Stimulated activated naive CD8-positive, alpha-beta T cell treated with anti-CD3 and anti-CD28 coated beads, Interleukin-15, amount 100 ng/mL, for 72 hours (primary cell): ENCODE results near the gene EGFL7.
"Not testable (repeated sequence)": the region's sequence is repeated elsewhere in the genome, so short reads cannot be mapped to it uniquely, and the experiment has no call there.

Experiments used
- ATAC-seq: fragments of 150-1000 bp; cut with Tn5 transposase; 2 replicates; pipeline ENCODE4 v1.10.0; 2021; ENCODE audit warnings: mild to moderate bottlenecking, moderate library complexity
- DNase-seq, 2 donors: peaks; one replicate each; pipeline ENCODE4 v3.0.0; 2021 to 2022
- H3K27ac Mint-ChIP-seq, 2 donors: one replicate each; pipeline ENCODE4 v1.8.0; 2022; ENCODE audit warnings: mild to moderate bottlenecking in 2 of 2, mixed read lengths in 2 of 2, moderate library complexity in 2 of 2
- H3K27me3 Mint-ChIP-seq: one replicate; pipeline ENCODE4 v1.8.0; 2022; ENCODE audit warnings: mixed read lengths
- H3K4me1 Mint-ChIP-seq: one replicate; pipeline ENCODE4 v1.8.0; 2022; ENCODE audit warnings: mild to moderate bottlenecking, mixed read lengths
- H3K4me3 Mint-ChIP-seq, 2 donors: one replicate each; pipeline ENCODE4 v1.8.0; 2022; ENCODE audit warnings: mild to moderate bottlenecking in 2 of 2, mixed read lengths in 2 of 2, moderate library complexity in 1 of 2
- H3K9me3 Mint-ChIP-seq, 2 donors: one replicate each; pipeline ENCODE4 v1.8.0; 2022; ENCODE audit warnings: mixed read lengths in 2 of 2

The EGFL7 gene

DNA sequence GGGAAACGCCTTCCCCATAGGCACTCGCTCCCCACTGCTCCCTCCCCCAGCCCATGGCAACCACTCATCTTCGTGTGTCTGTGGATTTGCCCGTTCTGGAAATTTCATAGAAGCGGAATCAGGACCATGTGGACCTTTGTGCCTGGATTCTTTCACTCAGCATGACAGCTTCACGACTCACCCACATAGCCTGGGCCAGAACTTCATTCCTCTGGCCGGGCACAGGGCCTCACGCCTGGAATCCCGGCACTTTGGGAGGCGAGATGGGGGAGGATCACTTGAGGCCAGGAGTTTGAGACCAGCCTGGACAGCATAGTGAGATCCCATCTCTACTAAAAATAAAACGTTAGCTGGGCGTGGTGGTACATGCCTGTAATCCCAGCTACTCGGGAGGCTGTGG lies 37.6 kb downstream of the EGFL7 start:
- no peaks in the 10 kb centered on the region for H3K9me3 Mint-ChIP-seq
- peak overlapping the region; percentile 79 to 85 for H3K4me3 Mint-ChIP-seq
- peaks cover 68% of the 10 kb centered on the region for H3K4me1 Mint-ChIP-seq
- ATAC-seq (no peak), DNase-seq (no peak)
- peak overlapping the region in 1 of 2 donors; percentile 42 for H3K27ac Mint-ChIP-seq
- H3K27me3 Mint-ChIP-seq: peaks cover 21% of the 10 kb centered on the region

GRCh38 chr9:136700959-136701667 lies 38.4 kb downstream of the EGFL7 start:
- peak overlapping the region; percentile 94 for H3K27ac Mint-ChIP-seq
- peaks cover 29% of the 10 kb centered on the region for H3K27me3 Mint-ChIP-seq
- peaks cover 60% of the 10 kb centered on the region for H3K4me1 Mint-ChIP-seq
- ATAC-seq (peak; percentile 96), DNase-seq (peak; percentile 72 to 81)
- peak overlapping the region; percentile 79 to 85 for H3K4me3 Mint-ChIP-seq
- no peaks in the 10 kb centered on the region for H3K9me3 Mint-ChIP-seq

DNA sequence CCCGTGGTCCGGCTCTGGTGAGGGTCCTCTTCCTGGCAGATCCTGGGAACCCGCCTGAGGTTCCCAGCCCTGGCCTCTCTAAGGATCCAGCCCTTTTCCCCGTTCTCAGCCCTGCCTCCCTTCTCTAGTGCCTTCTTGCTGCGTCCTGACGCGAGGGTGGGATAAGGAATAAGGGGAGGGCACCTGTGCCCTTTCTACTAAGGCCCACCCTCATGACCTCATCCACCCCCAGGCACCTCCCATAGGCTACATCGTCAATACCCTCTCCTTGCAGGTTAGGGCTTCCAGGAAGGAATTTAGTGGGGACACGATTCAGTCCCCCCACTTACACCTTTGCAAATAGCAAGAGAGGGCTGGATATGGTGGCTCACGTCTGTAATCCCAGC lies 38.9 kb downstream of the EGFL7 start:
- ATAC-seq (peak; percentile 6), DNase-seq (no peak)
- Mint-ChIP-seq H3K27ac (peak overlapping the region; percentile 94), H3K4me3 (peak overlapping the region; percentile 79 to 85), H3K9me3 (no peaks in the 10 kb centered on the region), H3K27me3 (peaks cover 31% of the 10 kb centered on the region), H3K4me1 (peaks cover 55% of the 10 kb centered on the region)

DNA sequence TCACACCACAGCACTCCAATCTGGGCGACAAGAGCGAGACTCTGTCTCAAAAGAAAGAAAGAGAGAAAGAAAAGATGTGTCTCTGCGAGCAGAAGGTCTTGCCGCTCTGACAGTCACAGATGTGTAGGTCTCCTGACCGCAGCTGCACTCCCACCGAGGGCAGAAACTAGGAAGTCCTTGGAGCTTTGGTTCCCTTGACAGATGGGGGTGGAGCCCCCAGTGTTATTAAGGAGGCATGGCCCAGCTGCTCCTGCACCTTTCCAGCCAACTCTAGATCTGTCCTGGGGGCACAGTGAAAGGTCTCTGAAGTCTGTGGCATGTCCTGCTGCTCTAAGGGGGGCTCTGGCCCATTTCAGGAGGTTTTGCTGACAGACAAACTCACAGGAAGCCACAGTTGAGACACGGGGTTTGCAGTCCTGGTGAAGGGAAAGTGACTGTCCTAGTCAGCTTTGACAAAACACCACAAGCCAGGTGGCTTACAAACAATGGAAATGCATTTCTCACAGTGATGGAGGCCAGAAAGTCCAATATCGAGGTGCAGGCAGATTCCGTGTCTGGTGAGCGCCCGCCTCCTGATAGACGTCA lies 40.7 kb downstream of the EGFL7 start:
- DNase-seq: no peak
- no peaks in the 10 kb centered on the region for H3K9me3 Mint-ChIP-seq
- ATAC-seq: no peak
- no peak overlapping the region for H3K27ac Mint-ChIP-seq
- H3K27me3 Mint-ChIP-seq: peaks cover 24% of the 10 kb centered on the region
- H3K4me1 Mint-ChIP-seq: peaks cover 41% of the 10 kb centered on the region
- H3K4me3 Mint-ChIP-seq: no peak overlapping the region

- peaks cover 30% of the 10 kb centered on the region for H3K27me3 Mint-ChIP-seq
- H3K4me1 Mint-ChIP-seq: peaks cover 36% of the 10 kb centered on the region
- not testable (repeated sequence) for H3K4me3 Mint-ChIP-seq, ATAC-seq, DNase-seq, H3K27ac Mint-ChIP-seq, H3K9me3 Mint-ChIP-seq
Observed at GRCh38 chr9:136704741-136705140, 42.0 kb downstream of the EGFL7 start.

DNA sequence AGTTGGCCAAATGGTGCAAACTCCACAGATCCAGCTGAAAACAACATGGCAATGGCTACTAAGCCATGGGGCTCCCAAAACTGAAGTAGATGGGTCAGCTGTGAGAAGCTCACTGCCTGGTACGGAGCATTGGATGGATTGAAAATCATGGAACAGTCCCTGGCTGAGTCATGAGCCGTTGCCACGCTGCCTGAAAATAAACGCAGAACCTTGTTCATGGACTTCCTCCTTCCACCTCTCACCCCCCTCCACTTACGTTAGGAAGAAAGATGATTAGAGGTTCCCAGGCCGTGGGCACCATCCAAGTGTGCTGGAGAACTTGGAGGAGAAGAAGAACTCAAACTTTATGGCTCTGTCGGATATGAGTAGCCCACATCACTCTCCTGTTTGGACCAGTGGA lies 42.8 kb downstream of the EGFL7 start:
- H3K4me1 Mint-ChIP-seq: peaks cover 29% of the 10 kb centered on the region
- H3K27me3 Mint-ChIP-seq: peaks cover 39% of the 10 kb centered on the region
- H3K27ac Mint-ChIP-seq: no peak overlapping the region
- DNase-seq: no peak
- ATAC-seq: no peak
- no peaks in the 10 kb centered on the region for H3K9me3 Mint-ChIP-seq
- no peak overlapping the region for H3K4me3 Mint-ChIP-seq

DNA sequence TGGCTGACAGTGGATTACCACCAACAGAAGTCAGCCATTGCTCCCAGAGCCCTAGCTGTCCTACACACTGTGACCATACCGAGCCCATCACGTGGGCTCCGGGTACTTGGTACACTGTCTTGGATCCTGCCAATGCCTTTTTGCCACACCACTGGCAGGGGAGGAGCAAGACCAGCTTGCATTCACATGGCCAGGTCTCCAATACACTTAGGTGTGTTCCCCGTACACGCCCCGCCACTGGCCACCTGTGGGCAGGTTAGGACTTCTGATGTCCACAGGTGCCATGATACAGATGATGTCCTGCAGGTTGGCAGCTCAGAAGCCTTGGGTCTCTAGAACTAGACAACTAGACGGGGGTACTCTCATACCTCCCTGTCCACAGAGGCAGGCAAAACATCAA lies 44.3 kb downstream of the EGFL7 start:
- H3K9me3 Mint-ChIP-seq: no peaks in the 10 kb centered on the region
- H3K27ac Mint-ChIP-seq: no peak overlapping the region
- no peak for ATAC-seq
- H3K4me1 Mint-ChIP-seq: peaks cover 20% of the 10 kb centered on the region
- no peak for DNase-seq
- H3K27me3 Mint-ChIP-seq: peaks cover 53% of the 10 kb centered on the region
- no peak overlapping the region for H3K4me3 Mint-ChIP-seq

- ATAC-seq: no peak
- Mint-ChIP-seq H3K4me1 (peaks cover 11% of the 10 kb centered on the region), H3K9me3 (no peaks in the 10 kb centered on the region)
Observed at GRCh38 chr9:136707849-136708517, 45.3 kb downstream of the EGFL7 start.

GRCh38 chr9:136709454-136710109 lies 46.9 kb downstream of the EGFL7 start:
- Mint-ChIP-seq H3K4me3 (no peak overlapping the region), H3K27me3 (peaks cover 71% of the 10 kb centered on the region), H3K4me1 (peaks cover 18% of the 10 kb centered on the region), H3K27ac (no peak overlapping the region), H3K9me3 (no peaks in the 10 kb centered on the region)
- DNase-seq: no peak
- ATAC-seq: no peak

More at GRCh38 chr9:136707849-136708517, 45.3 kb downstream of the EGFL7 start:
- Mint-ChIP-seq H3K4me3 (no peak overlapping the region), H3K27ac (peak overlapping the region in 1 of 2 donors; percentile 67), H3K27me3 (peaks cover 55% of the 10 kb centered on the region)
- DNase-seq: no peak

DNA sequence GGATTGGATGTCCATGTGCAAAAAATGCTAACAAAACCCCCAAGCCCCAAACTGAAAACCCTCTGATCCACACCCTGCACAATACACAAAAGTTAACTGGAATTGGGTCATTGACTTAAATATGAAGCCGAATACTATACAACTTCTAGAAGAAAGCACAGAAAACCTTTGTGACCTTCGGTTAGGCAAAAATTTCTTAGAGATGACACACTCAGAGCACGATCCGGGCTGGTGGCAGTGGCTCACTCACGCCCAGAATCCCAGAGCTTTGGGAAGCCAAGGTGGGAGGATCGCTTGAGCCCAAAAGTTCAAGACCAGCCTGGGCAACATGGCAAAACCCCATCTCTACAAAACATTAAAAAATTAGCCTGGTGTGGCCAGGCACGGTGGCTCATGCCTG lies 47.8 kb downstream of the EGFL7 start:
- no peak for DNase-seq
- peaks cover 72% of the 10 kb centered on the region for H3K27me3 Mint-ChIP-seq
- no peak overlapping the region for H3K27ac Mint-ChIP-seq
- no peak for ATAC-seq
- no peak overlapping the region for H3K4me3 Mint-ChIP-seq
- H3K9me3 Mint-ChIP-seq: no peaks in the 10 kb centered on the region
- H3K4me1 Mint-ChIP-seq: peaks cover 18% of the 10 kb centered on the region

DNA sequence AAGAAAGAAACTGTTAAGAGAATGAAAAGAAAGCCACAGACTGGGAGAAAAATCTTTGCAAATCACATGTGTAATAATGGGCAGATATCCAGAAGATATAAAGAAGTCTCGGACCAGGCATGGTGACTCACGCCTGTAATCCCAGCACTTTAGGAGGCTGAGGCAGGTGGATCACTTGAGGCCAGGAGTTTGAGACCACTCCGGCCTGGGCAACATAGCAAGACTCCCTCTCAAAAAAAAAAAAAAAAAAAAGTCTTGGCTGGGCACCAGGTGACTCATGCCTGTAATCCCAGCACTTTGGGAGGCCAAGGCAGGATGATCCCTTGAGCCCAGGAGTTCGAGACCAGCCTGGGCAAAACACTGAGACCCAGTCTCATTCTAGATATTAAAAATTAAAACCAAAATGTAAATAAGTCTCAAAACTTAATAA lies 48.5 kb downstream of the EGFL7 start:
- Mint-ChIP-seq H3K27me3 (peaks cover 72% of the 10 kb centered on the region), H3K4me3 (peak overlapping the region; percentile 67 to 74), H3K4me1 (peaks cover 18% of the 10 kb centered on the region)
- DNase-seq, ATAC-seq, H3K27ac Mint-ChIP-seq, H3K9me3 Mint-ChIP-seq: not testable (repeated sequence)

DNA sequence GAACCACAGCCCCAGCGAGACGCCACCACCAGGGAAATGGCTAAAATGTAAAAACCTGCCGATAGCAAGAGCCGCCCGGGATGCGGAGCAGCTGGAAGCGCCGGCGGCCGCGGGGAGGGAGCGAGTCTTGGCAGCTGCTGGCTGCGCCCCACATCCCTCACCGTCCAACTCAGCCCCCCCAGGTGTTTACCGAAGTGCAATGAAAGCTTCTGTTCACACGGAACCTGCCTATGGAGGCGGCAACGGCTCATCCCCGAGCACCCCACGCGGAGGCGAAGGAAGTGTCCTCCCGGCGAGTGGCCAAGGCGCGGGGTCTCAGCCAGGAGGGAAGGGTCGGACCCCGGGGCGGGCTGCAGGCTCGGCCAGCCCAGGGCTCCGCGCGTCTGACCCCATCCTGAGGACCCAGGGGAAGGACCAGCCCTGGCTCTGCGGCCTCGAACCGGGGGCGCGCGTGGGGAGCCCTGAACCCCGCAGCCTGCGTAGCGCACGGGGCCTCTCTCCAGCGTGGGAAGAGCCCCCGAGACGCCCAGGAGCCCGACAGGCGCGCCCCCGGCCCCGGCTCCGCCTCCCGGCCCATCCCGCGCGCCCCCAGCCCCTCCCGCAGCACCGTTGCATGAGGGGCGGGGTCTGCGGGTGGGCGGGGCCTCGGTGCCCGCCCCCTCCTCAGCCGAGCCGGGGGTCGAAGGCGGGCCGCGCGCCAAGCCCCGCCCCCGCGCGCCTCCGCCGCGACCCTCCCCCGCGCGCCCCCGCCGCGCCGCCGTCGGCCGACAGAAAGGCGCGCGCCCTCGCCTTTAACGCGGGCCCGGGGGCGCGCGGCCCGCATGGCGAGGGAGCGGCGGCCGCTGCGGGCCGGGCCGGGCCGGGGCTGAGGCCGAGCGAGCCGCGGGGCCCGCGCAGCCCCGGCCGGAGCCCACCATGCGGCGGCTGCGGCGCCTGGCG lies 49.3 kb downstream of the EGFL7 start, which contains the start of gene DIPK1B:
TSS of gene DIPK1B (plus strand) at position 822 of the 939 bp plus-strand sequence. CDS start at position 916, 94 bp downstream.
- Mint-ChIP-seq H3K9me3 (no peaks in the 10 kb centered on the region), H3K4me3 (peak within 1 kb of the TSS; percentile 67 to 74), H3K4me1 (peaks cover 18% of the 10 kb centered on the region), H3K27ac (peak within 1 kb of the TSS in 1 of 2 donors; percentile 20), H3K27me3 (peaks cover 71% of the 10 kb centered on the region)
- no peak for ATAC-seq
- no peak for DNase-seq

DNA sequence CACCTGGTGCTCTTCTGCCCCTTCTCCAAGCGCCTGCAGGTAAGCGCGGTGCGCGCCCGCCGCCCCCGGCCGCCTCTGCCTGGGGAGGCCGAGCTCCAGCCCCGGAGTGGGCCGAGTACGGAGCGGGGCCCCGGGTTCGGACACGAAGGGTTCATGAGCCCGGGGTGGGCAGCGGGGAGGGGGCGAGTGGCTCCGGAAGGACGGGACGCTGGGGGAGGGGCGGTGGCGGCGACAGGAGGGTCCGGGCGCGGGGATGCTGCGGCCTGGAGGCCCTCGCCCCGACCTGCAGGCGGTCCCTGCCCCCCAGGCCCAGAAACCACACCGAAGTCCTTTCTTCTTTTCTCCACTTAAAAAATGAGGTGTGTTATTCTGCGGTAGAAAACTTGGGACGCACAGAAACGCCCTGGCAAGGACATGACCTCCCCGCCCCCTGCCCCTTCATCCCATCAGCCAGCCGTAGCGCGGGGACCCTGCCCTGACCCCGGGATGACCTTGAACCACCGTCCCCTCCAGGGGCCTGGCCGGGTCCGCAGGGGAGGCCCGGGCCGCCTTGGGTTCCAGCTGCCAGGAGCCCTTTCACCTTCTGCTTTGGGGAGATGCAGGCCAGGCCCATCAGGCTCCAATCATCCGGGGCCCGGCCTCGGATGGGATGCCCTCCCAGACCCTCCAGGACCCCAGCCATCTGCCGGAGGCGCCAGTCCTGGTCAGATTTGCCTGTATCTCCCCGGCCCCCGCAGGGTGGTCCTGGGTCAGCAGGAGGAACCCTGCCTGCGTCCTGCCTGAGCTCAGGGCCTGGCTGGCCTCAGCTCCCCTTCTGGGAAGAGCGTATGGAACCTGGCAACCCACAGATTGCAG lies 50.2 kb downstream of the EGFL7 start:
- no peak overlapping the region for H3K27ac Mint-ChIP-seq
- H3K4me3 Mint-ChIP-seq: peak overlapping the region in 1 of 2 donors; percentile 57
- H3K9me3 Mint-ChIP-seq: no peaks in the 10 kb centered on the region
- H3K27me3 Mint-ChIP-seq: peaks cover 71% of the 10 kb centered on the region
- ATAC-seq (peak; percentile 11), DNase-seq (no peak)
- peaks cover 18% of the 10 kb centered on the region for H3K4me1 Mint-ChIP-seq

DNA sequence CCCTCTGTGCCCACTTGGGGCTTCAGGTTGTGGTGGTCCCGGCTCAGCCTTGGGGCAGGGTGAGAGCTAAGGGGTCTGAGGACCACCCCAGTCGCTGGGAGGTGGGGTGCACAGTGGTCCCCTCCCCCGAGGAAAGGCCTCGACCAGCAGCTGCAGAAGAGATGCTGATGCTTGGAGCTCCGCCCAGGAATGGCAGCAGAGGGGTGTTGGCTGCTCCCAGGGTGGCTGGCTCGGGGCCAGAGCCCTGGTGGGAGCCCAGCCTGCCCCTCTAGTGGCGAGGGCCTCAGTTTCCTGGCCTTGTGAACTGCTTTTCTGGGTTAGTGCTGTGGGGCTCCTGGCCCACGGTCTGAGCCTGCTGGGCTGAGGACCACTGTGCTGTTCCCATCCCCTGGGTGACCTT lies 50.8 kb downstream of the EGFL7 start:
- Mint-ChIP-seq H3K27me3 (peaks cover 66% of the 10 kb centered on the region), H3K9me3 (no peaks in the 10 kb centered on the region), H3K4me3 (peak overlapping the region in 1 of 2 donors; percentile 24), H3K4me1 (peaks cover 21% of the 10 kb centered on the region), H3K27ac (no peak overlapping the region)
- DNase-seq (no peak), ATAC-seq (no peak)
